Adipose tissue (tissue), 3 donors: Measurements from ENCODE around the gene TRPM5. TPM values are rescaled to one million over a fixed set of nuclear protein-coding genes. Genes with fewer than 3 reads are reported as not detected.

ENCODE experiments used
- H3K27ac ChIP-seq: one replicate; pipeline ENCODE4 v1.5.1; 2013; ENCODE audit warnings: low read depth, low read length
- WGBS, 3 donors: extraction: QIAGEN DNeasy Blood & Tissue Kit; methylation state at CpG; one replicate each; pipeline ENCODE4 v1.1.7; 2013; 5-methylcytosine and 5-hydroxymethylcytosine counted together
- polyA plus RNA-seq, 3 donors: library from polyadenylated mRNA; stranded (reverse); fragments of 200-250 nt; gene quantifications; one replicate each; pipeline ENCODE4 v1.2.3, GENCODE V29; 2013
- donor health status: healthy with polysubstance abuse.
- donor health status: Bipolar disorder and iron deficiency.
- donor health status: healthy.

The TRPM5 gene
- polyA plus RNA-seq, 3 donors = 0.61 TPM; not detected in 2

- WGBS, 3 donors = 80 to 86% (median 82%) methylated on average over 17 of the region's 17 CpGs
- H3K27ac ChIP-seq = no peak overlapping the region
These were observed 26.9 kb upstream of the TRPM5 start for GRCh38 chr11:2471048-2471803.

GRCh38 chr11:2470495-2470894 lies 26.2 kb upstream of the TRPM5 start:
- H3K27ac ChIP-seq = no peak overlapping the region
- 77 to 92% (median 82%) methylated on average over 7 of the region's 7 CpGs for WGBS, 3 donors

- WGBS, 3 donors = 73 to 89% (median 77%) methylated on average over 21 of the region's 21 CpGs
- H3K27ac ChIP-seq = no peak overlapping the region
These were observed 24.3 kb upstream of the TRPM5 start for GRCh38 chr11:2468363-2469235.

GRCh38 chr11:2467695-2468055 lies 23.4 kb upstream of the TRPM5 start:
- WGBS, 3 donors = 81 to 93% (median 85%) methylated on average over 7 of the region's 7 CpGs
- no peak overlapping the region for H3K27ac ChIP-seq

- WGBS, 3 donors = 63 to 90% (median 68%) methylated on average over 16 of the region's 16 CpGs
- H3K27ac ChIP-seq = no peak overlapping the region
These were observed 22.8 kb upstream of the TRPM5 start for GRCh38 chr11:2466869-2467694.

GRCh38 chr11:2466069-2466801 lies 21.9 kb upstream of the TRPM5 start:
- H3K27ac ChIP-seq = no peak overlapping the region
- WGBS, 3 donors = 81 to 87% (median 82%) methylated on average over 9 of the region's 9 CpGs

- 70 to 92% (median 91%) methylated on average over 18 to 20 of the region's 20 CpGs for WGBS, 3 donors
- H3K27ac ChIP-seq = no peak overlapping the region
These were observed 21.1 kb upstream of the TRPM5 start for GRCh38 chr11:2465202-2466068.

- no peak overlapping the region for H3K27ac ChIP-seq
- WGBS, 3 donors = 84 to 94% (median 87%) methylated on average over 13 of the region's 13 CpGs
These were observed 20.3 kb upstream of the TRPM5 start for GRCh38 chr11:2464451-2465165.

GRCh38 chr11:2463766-2464277 lies 19.5 kb upstream of the TRPM5 start:
- no peak overlapping the region for H3K27ac ChIP-seq
- 36 to 90% (median 83%) methylated on average over 26 of the region's 26 CpGs for WGBS, 3 donors

GRCh38 chr11:2462986-2463765 lies 18.9 kb upstream of the TRPM5 start:
- 28 to 83% (median 80%) methylated on average over 24 of the region's 24 CpGs for WGBS, 3 donors
- H3K27ac ChIP-seq = no peak overlapping the region

GRCh38 chr11:2462543-2462985 lies 18.2 kb upstream of the TRPM5 start:
- H3K27ac ChIP-seq = no peak overlapping the region
- WGBS, 3 donors = 56 to 97% (median 92%) methylated on average over 8 of the region's 8 CpGs

- no peak overlapping the region for H3K27ac ChIP-seq
- 64 to 92% (median 90%) methylated on average over 9 to 14 of the region's 14 CpGs for WGBS, 3 donors
These were observed 17.7 kb upstream of the TRPM5 start for GRCh38 chr11:2461956-2462542.

GRCh38 chr11:2461253-2461955 lies 17.1 kb upstream of the TRPM5 start:
- H3K27ac ChIP-seq = no peak overlapping the region
- WGBS, 3 donors = 62 to 89% (median 78%) methylated on average over 17 of the region's 17 CpGs

GRCh38 chr11:2460540-2461252 lies 16.4 kb upstream of the TRPM5 start:
- WGBS, 3 donors = 66 to 90% (median 90%) methylated on average over 15 of the region's 15 CpGs

More at GRCh38 chr11:2460540-2461252, 16.4 kb upstream of the TRPM5 start:
- no peak overlapping the region for H3K27ac ChIP-seq
